Stimulated activated CD4-positive, alpha-beta T cell treated with anti-CD3 and anti-CD28 coated beads, TNF-alpha, amount 100 ng/mL, for 4 hours (primary cell): Measurements from ENCODE around the gene ZNF469.

ENCODE experiments used
- DNase-seq, 3 experiments: peaks; one replicate each; pipeline ENCODE4 v3.0.0-alpha.2; 2020; ENCODE audit warnings: low read depth in 3 of 3

The ZNF469 gene

DNA sequence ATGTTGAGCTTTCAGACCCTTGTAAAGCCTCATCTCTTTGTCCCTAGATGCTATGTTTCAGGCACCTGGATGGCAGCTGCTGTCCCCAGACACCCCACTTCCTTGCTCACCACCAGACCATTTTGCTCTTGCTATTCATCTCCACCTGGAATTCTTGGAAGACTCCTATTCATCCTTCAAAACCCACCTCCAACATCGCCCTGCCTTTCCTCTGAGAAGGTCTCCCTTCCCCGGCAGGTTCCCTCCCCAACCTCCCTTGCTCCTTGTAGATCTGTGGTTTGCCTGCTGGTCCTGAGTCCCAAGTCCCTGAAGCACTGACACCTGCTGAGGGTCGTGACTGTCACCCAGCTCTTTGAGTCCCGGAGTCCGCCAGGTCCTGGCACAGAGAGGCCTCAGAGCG is 9.9 kb downstream of the ZNF469 start:
- no peak for DNase-seq

- no peak for DNase-seq
These were observed 10.3 kb downstream of the ZNF469 start for GRCh38 chr16:88393034-88393433.

DNA sequence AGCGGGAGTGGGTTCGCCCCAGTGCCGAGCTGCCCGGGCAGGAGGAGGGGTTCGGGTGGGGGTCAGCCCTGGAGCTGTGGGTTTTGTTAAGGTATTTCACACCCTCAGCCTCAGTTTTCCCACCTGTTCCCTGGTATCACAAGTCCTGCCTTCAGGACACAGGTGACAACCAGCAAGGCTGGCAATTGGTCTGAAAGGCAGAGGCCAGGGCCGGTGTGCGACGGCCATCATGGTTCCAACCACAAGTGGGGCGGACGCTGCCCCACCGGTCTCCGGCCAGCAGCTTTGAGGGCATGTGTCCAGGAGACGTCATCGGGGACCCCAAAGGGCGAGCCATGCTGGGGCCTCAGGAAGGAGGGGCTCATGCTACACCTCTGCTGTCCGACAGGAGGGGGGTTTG is 10.8 kb downstream of the ZNF469 start:
- no peak for DNase-seq

DNA sequence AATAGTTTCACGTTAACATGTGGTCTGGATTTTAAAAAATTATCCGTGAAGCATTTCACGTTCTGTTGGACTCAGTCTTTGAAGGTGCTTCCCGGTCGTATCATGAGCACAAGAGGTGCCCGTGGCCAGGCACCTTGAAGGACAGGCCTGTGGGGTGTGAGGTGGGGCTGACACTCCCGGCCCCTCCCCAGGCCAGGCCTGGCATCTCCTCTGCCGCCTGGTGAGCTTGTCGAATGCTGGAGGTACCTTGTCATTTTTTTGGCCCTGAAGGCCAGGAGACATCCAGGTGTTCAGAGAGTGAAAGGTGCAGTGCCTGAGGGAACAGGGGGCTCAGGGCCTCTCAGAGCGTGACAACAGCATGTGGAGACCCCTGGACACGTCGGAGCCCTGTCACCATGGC is 11.7 kb downstream of the ZNF469 start:
- DNase-seq = no peak

DNA sequence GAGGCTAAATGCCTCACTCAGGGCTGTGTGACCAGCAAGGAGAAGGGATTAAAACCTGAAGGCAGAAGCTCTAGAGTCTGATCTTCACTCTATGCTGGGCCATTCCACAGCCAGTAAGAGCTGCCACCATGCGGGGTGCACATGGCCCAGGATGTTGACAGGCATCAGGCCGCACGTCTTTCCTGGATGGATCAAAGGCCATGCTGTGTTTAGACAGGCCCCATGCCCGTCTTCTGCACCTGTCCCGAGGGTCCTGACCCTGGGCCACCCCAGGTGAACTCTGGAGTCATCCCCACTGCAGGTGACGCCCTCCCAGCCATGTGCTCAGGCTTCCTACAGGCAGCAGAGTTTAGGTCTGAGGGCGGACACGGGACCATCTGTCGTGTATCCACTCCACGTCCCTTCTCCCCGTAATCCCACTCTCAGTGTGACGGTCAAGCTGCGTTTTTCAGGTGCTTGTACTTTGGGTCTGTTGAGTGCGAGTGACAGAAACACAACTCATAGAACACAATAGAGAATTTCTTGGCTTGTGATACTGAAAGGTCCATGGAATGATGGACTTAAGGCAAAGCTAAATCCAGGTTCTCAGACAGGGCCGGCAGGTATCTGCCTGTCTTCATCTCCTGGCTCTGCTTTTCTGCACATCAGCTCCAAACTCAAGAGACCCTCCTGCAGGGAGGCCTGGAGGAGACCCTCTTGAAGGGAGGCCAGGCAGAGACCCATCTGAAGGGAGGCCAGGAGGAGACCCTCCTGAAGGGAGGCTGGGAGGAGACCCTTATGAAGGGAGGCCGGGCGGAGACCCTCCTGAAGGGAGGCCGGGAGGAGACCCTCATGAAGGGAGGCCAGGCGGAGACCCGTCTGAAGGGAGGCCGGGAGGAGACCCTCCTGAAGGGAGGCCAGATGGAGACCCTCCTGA is 13.2 kb downstream of the ZNF469 start:
- DNase-seq = no peak

DNA sequence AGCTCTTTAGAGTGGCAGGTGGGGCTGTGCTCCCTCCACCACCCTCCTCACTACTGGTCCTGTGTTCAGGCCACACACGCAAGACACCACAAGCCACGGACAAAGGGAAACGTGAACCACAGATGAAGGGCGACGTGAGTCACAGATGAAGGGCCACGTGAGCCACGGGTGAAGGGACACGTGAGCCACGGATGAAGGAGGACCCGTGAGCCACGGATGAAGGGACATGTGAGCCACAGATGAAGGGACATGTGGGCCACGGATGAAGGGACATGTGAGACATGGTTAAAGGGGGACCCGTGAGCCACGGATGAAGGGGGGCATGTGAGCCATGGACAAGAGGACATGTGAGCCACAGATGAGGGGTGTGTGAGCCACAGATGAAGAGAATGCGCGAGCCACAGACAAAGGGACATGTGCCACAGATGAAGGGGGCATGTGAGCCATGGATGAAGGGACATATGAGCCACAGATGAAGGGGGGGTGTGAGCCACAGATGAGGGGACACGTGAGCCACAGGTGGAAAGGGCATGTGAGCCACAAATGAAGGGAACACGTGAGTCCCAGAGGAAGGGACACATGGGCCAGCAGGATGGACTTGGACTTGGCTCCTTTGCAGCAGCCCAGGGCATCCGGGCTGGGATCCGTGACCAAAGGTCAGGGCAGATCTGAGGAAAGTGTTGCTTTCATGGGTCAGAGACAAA is 15.6 kb downstream of the ZNF469 start:
- no peak for DNase-seq

DNA sequence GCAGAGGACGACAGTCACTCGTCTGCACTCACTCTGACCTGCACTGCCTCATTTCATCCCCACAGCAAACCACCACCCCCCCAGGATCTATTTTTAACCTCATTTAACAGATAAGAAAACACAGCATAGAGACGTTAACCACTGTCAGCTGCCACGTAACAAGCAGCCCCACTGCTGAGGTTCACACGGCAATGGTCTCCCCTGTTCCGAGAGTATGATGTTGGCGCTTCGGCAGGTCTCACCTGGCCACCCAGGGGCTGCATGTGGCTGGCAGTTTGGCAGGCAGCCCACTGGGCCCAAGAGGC is 16.1 kb downstream of the ZNF469 start:
- no peak for DNase-seq

DNA sequence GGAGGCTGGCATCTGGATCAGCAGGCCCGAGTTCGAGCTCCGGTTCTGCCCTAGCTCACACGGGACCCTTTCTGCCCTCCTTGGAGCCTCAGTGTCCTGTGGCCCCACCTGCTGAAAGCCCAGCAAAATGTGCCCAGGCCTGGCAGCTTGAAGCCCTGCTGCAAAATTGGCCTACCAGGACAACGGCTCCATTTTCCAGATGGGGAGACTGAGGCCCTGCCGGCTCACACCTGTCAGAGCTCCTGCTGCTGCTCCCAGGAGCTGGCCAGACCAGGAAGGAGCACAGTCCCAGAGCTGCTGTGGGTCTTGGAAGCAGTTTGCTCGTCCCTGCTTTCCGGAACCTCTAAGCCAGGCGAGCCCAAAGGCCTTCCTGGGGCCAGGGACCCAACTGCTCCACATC is 17.4 kb downstream of the ZNF469 start:
- DNase-seq = no peak

- no peak for DNase-seq
These were observed 19.0 kb downstream of the ZNF469 start for GRCh38 chr16:88401604-88402246.

- no peak for DNase-seq
These were observed 19.9 kb downstream of the ZNF469 start for GRCh38 chr16:88402551-88403240.

GRCh38 chr16:88403794-88404581 is 21.2 kb downstream of the ZNF469 start:
- DNase-seq = no peak

GRCh38 chr16:88404769-88405168 is 22.0 kb downstream of the ZNF469 start:
- no peak for DNase-seq

DNA sequence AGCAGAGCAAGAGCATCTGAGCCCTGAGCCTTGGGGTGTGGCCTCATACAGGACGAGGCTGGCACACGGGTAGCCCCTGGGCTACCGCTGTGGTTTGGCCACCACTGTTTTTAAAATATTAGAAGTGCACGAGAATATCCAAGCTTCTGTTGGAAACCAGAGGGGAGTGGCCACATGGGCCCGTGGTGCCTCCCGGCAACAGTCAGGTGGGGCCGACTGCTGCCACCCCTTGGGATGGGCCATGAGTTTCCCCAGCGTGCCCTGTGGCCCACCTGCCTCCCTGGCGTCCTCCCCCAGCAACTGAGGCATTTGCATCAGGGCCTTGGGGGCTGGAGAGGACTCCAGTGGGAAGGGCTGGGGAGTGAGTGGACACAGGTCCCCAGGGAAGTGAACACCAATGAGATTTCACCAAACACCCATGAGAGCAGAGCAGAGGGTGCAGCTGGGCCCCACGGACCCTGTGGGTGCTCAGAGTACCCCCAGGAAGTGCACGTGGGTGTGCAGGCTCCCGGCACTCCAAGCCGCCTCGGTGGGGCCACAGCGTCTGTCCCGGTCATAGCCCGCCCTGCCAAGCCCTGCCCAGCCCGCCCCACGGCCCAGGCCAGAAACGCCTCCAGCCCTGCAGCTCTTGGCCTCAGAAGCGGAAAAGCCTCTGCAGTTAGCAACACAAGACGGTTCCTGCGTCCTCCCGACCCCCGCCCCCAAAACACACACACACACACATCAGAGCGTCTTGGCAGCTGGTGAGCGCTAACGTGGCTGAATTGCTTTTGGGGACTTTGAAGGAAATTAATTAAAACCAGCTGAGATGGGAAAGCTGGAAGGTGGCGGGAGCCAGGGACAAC is 22.7 kb downstream of the ZNF469 start:
- DNase-seq = no peak

DNA sequence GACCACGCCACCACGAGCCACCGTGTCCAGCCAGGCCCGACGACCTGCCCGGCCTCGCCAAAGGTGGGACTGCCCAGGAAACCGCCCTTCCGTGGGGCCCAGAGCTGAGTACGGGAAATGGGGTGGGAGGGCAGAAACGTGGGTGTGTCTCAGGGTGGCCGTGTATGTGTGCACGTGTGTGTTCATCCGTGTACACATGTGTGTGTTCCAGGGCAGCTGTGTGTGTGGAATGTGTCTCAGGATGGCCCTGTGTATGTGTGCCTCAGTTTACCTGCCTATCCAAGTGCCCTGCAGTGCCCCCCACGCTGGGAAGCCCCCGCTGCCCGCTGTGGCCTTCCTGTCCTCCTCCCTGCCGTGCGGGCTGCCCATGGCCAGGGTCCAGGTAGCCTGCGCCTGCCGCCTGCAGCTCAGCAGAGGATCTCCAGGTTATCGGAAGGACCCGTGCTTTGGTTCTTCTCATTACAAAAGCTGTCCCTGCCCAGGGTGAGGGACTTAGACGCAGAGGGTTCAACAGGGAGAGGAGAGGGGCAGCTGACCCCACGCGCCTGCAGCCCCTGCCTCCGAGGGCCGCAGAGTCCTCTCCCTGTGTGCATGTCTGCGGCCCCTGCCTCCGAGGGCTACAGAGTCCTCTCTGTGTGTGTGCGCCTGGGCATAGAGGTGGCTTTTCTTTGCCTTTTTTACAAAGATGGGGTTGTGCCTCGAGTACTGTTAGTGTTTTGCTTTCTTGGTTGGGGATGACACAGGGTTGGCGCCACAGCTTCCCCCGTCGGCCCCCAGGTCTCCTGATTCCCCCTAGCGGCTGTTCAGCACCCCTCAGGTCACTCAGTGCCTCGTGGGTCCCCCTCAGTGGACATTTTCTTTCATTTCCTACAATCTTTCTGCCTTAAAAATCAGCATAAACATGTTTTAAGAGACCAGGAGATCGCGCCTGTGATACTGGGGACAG is 23.6 kb downstream of the ZNF469 start:
- no peak for DNase-seq

GRCh38 chr16:88407042-88407420 is 24.3 kb downstream of the ZNF469 start:
- DNase-seq = no peak

DNA sequence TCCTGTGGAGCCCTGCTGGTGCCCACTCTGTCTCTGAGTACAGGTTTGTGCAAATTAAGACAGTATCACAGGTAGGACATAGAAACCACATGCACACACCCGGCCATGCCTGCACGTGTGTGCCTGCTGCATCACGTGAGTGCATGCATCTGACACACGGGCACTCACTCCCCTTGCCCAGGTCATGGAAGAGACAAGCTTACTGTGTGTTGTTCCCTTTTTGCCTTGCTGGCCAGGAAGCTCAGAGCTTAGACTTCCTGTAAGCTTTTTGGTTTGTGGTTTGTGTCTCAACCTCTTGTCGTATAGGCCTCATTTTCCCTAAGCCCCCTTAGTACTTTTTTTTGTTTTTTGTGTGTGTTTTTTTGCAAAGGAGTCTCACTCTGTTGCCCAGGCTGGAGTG is 25.0 kb downstream of the ZNF469 start:
- DNase-seq = no peak

DNA sequence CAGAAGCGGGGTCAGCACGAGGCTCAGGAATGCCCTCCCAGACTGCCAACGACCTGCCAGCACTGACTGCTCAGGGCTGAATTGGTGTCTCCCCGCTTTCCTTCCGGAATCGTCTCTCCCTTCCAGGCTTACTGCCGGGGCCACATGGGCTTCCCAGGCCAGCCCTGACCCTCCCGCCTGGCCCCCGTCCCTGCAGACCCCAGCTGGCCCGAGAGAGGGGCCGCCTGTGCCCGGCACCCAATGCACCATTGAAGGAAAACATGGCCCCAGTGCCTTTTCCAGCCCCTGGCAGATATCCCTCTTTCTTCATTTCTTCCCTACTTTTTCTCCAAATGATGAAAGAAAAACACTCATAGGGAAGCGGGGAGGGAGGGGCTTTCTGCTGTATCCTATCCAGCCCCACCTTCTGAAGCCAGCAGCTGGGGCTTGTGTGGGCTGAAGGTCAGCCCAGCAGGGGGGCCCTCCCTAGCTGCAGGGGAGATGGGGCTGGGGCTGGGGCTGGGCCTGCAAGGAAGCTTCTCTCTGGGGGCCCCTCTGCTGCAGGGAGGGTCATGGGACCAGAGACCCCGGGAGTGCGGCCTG is 25.9 kb downstream of the ZNF469 start:
- no peak for DNase-seq

GRCh38 chr16:88409296-88410065 is 26.7 kb downstream of the ZNF469 start:
- no peak for DNase-seq
